Vagina (tissue), 2 donors: Measurements from ENCODE around the gene TAPBPL.

ENCODE experiments used
- POLR2AphosphoS5 ChIP-seq, 2 donors: sonication (generic); formaldehyde crosslinking; IDR thresholded peaks; one replicate each; pipeline ENCODE4 v1.9.0; 2017; ENCODE audit warnings: antibody characterized with exemption in 2 of 2, mild to moderate bottlenecking in 2 of 2, low read depth in 1 of 2; ENCODE audit not compliant: insufficient read depth in 1 of 2
- TF ChIP-seq, protein P1 (sequence below), 3 experiments: fragments of 450-650 bp in 2 of 3; fragments of 200-600 bp in 1 of 3; sonication (generic) in 1 of 3; IDR thresholded peaks; one replicate each; pipeline ENCODE4 v1.5.1; 2017 to 2019; ENCODE audit warnings: antibody characterized with exemption in 3 of 3, mild to moderate bottlenecking in 2 of 3, moderate library complexity in 2 of 3

DNA sequence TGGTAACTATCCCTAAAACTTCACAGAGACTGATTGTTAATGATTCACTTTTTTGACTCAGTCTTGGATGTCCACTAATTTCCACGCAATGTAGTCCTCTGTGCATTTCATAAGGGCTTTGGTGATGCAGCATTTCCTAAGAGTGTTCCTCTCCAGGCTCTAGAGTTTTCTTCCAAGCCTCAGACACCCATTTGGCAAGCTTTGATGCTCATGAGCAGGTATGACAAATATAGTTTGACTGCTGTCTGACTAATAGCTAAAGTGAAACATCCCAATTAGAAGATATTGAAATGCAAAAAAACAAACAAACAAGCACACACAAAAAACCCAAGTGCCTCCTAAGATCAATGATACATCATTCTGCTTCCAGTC lies 20.1 kb downstream of the TAPBPL start:
- TF ChIP-seq, protein P1, sequence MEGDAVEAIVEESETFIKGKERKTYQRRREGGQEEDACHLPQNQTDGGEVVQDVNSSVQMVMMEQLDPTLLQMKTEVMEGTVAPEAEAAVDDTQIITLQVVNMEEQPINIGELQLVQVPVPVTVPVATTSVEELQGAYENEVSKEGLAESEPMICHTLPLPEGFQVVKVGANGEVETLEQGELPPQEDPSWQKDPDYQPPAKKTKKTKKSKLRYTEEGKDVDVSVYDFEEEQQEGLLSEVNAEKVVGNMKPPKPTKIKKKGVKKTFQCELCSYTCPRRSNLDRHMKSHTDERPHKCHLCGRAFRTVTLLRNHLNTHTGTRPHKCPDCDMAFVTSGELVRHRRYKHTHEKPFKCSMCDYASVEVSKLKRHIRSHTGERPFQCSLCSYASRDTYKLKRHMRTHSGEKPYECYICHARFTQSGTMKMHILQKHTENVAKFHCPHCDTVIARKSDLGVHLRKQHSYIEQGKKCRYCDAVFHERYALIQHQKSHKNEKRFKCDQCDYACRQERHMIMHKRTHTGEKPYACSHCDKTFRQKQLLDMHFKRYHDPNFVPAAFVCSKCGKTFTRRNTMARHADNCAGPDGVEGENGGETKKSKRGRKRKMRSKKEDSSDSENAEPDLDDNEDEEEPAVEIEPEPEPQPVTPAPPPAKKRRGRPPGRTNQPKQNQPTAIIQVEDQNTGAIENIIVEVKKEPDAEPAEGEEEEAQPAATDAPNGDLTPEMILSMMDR (IDR thresholded peaks at IDR 0.05) = no peak
- TF ChIP-seq POLR2AphosphoS5 (IDR thresholded peaks at IDR 0.05; ENCODE audit: insufficient read depth in 1 of 2, low read depth in 1 of 2) = no peak
